NCI-H1436 treated with DMSO at 0.1 percent for 48 hours (cell line): ENCODE results near the gene TAL1.

Experiments
- DNase-seq: peaks from one replicate; lab custom pipeline; 2025; lab: John Stamatoyannopoulos, UW

TAL1 gene

DNA sequence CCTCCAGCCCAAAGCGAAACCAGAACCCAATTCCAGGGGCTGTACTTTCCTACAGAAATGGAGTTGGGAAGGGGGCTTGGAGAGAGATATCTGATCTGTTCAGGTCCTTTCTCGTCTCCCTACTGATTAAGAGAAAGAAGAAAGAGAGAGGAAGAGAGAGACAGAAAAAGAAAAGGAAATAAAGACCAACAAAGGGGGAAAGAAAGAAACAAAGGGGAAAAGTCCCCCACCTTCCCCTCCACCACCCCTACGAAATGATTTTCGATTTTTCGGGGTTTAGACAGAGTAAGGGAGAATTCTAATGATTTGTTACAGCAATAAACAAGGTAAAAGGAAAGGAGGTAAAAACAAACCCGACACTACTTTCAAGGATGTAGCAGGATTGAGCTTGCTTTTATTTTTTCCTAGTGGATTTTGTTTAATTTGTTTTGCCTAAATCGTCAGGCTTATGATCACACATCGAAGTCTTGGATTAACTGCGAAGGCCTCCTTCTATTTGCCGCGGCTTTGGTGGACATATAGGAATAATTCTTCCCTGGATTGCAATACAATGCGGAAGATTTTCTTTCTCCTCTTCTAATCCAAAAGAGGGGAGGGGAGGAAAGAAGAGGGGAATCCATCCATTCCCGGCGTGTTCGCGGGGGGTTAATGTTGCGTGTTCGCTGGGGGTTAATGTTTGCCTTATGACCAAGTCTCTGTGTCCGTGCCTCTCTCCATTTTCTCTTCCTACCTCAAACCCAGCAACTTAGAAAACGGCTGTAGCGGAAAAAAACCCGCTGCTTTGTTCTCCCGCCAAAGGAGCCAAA, 1.9 kb downstream of the TAL1 start:
- no peak for DNase-seq

DNA sequence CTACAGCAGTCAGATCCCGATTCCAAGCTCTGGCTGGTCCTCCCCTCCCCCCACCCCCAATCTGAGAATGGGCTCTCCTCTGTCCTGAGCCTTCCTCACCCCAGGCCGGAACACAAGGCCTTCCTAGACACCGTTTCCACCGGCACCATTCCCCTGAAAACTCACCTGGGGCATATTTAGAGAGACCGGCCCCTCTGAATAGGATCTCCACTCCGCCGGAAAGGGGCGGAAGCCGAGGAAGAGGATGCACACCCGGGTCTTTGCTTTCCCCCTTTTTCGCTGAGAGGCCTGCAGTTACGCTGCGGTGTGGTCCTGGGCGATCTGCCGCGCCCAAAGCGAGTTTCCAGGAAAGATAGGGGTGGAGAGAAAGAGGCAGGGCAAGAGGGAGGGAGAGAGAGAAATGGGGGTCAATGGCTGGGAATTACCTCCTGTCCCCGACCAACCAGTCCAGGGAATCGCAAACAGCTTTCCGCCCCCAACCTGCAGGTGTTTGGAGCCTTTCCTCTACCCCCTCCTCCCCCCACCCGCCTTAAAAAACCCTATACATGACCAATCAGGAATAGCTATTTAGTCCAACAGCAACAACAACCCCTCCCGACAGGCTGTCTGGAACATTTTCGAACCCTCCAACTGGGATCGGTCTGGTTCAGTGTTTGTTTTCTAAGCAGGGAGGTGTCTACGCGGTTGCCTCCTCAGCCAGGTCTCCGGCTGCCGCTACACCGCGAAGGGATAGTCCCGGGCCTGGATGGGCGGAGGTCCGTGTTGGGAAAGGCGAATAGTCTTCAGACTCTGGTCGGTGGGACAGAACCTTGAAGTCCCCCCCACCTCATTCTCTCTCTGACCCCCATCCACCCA, 2.8 kb downstream of the TAL1 start:
- no peak for DNase-seq

DNA sequence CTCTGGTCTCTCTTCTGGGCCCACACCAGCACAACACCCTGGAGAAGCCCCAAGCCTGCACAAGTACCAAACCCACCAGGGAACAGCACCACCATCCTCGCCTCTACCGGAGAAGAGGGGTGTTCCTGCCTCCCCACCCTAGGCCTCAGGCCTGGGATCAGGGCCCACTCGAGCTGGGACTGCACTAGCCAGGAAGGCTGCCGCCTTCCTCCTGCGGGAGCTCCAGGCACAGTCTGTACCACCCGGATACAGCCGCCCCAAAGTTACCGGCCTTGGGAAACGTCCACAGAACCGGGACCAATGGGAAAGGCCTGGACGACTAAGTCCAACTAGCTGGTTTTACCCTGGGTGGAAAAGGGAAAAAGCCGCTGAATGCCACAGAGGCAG, 3.4 kb downstream of the TAL1 start:
- no peak for DNase-seq

DNA sequence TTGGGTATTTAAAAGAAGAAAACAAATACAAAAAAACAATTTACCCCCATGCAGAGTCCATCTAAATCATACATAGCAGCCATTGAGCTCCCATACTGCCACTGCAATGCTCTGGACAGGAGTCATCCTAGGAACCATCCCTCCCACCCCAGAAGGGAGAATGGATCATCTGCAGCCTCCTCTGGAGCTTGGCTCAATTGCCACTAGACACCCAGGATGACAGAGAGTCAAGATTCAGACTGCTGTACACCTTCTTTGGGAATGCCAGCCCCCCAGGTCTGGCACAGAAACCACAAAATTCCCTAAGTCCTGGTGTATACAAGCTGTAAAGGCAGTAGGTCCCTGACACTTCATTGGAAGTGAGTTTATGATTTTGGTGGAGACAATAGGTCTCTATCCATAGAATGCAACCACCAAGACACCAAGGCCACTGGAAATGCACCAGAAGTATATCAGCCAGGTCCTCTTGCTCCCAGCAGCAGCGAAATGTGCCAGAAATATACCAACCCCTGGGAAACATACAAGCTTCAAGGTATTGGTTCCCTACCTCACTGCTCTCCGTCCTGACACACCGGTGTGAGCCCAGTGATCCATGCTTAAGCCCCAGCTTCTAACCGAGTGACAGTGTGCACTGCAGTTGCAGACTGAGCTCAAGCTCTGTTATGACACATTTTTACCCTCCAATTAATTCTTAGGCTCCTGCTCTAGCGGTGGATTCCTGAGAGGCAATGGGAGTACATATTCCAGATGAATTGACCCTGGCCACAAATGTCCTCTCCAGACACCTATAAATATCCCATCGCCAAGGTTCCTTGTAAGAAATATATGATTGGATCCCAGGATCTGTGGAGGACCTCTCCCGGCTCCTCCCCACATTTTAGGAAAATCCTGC, 4.4 kb downstream of the TAL1 start:
- DNase-seq = no peak

DNA sequence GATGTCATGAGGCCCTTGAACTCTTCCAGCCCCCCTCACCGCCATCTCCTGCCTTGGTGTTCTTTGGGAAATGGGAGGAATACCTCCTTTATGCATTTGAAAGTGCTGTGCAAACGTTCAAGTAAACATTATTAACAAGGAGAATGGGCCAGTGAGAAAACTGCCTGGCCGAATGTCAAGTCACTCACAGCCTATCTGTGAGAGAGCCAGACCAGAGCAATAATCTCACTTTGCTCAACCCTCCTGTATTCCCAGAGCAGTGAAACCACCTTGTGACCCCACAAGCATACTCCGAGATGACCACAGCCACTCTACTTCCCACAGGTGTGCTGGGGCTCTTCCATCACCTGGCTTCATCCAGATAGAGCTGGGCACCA, 5.2 kb downstream of the TAL1 start:
- DNase-seq = no peak

DNA sequence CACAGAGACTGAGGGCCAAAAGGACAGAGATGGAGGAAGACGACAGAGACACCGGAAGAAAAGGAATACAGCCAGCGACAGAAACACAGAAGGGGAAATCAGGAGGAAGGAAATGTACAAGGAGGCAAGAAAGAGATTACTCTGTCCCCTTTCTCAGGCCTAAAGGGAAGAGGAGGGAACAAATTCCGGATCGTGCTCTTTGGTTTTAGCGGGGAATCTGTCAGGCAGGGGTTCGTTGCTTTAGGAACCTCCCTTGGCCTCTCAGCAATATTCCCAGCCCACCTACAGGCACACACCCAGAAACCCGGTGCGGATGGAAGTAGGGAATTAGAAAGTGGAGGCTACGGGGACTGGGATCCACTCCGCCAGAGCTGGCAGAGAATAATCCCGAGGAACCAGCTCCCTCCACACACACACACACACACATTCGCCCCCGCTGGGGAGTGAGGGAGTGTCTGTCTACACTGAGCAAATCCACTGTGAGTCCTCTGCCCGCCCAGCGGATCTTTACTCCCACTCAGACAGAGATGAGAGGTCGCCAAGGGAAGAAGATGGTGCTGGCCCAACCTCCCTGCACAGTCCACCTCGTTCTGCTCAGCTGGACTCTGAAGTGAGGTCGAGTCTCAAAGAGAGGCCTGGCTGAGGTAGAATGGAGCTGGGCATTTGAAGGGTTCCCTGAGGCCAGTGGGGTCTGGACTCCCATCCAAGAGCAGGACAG, 5.7 kb downstream of the TAL1 start:
- DNase-seq = no peak

DNA sequence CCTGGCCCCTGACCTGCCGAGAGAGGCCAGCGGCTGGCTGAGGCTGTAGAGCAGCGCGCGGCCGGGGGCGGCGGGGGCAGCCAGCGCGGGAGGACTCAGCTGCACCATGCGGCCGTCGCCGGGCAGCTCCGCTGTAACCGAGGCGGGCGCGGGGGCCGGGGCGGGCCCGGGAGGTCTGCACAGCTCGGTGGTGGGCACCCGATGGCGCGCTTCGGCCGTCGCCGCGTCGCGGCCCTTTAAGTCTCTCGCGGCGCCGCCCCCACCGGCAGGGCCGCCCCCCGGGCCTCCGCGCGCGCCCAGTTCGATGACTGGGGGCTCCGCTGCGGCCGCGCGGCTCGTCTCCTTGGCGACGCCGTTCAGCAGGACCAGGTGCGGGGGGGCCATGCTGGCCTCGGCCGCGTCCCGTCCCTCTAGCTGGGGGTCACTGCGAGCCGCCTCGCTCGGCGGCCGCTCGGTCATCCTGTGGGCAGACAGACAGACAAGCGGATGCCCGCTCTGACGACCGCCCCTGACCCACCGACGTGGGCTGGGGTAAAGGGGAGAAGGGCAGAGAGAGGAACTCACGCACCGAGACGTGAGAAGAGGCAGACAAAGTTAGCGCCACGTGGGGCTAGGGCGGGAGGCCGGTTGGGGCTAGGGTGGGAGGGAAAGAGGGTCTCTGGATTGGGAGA, 6.5 kb downstream of the TAL1 start:
- no peak for DNase-seq

DNA sequence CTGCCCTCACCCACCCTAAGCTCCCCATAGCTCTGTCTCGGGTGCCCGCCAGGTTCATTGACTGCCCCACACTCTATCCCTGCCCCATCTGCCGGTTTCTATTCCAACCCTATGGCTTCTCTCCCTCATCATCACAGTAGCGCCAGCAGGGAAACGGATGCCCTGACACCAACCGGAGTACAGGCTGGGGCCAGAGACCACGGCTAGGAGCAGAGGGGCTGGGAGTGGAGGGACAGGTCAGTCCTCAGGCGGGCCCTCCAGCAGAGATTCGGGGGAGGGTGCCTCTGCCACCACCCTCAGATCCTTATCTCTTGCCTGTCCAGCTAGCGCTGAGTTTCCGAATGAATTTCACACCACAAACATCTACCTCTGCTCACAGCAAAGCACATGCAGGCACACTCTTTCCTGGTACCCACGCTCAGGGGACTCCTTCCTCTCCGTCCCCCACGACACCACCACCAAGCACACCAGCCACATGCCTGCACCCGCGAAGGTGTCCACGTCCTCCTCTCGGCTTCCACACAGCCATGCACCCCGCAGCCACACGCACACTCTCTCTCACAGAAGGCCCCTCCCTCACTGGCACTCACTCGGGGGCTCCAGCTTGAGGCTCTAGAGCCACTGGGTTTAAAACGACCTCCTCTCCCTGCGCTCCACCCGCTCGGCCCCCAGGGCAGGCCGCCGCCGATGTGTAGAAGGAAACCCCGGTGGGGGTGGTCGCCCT, 7.2 kb downstream of the TAL1 start:
- DNase-seq = no peak

DNA sequence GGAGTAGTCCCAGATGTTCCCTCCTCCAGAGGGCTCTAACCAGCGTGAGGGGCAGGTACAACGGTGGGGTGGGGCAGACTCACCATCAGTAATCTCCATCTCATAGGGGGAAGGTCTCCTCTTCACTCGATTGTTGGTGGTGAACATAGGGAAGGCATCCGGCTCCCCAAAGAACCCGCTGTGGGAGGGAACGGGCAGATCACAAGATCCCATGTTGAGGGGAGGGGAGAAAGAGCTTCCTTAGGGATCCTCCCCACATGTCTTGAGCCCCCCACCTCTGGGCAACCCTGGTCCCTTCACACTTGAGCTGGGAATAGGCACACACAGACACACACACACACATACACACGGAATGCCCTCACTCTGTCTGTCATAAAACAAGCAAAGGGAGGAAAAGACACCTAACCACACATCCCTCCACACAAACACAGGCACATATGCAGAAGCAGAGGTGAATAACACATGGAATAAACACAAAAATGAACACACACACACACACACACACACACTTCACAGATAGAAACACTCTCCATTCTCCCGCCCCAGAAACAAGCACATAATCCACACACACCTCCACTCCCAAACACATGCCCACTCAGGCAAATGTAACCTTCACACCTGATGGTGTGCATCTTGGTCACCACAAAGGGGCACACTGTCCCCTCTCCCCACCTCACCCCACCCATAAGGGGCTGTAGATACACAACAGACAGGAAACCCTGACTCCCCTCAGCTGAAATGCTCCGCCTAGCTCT, 7.9 kb downstream of the TAL1 start:
- DNase-seq = no peak

DNA sequence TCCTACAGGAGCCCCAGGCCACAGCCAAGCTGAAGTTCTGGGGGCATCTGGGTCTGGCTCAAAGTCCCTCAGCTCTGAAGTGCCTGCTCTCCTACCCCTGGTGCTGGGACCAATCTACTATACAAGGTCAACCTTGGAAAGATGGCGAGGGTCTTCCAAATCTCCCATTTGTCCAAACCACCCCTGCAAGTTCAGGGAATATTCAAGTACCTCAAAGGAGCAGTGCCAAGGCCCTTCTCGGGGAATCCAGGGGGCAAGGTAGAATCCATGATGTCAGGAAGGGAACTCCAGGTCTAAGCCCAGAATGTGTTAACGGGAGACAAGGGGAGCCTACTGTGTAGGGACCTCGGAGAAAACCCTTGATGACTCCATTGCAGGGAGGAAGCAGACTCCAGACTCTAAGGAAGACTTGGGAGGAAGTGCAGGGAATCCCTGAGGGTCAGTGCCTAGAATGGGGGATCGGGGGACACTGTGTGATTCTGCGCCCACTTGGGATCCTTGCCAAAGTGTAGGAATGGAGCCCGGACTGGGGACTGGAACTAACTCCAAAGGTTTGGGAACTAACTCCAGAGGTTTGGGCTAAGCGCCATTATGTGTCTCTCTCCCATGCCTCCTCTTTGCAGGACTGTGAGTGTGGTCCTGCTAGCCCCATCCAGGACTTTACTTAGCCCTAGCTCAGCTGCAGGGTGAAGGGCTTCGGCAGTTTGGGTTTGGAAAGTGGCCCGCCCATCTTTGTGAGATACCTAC, 8.7 kb downstream of the TAL1 start:
- DNase-seq = no peak

DNA sequence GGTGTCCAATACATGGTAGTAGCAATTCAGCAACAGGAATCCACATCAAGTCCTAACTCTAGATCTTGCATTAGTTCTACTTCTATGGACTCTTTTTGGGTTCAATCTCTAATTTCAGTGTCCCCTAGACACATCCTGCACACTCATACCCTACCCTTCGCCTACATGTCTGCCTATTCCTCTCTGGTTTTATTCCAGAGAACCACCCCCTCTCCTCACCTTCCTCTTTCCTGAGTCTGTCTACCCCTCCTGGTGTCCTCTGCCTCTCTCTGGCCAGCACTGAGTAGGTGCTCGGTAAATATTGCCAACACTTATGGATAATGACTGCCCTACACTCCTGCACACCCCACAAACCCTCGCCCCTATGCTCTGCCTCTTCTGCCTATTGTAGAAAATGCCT, 9.5 kb downstream of the TAL1 start:
- DNase-seq = no peak

DNA sequence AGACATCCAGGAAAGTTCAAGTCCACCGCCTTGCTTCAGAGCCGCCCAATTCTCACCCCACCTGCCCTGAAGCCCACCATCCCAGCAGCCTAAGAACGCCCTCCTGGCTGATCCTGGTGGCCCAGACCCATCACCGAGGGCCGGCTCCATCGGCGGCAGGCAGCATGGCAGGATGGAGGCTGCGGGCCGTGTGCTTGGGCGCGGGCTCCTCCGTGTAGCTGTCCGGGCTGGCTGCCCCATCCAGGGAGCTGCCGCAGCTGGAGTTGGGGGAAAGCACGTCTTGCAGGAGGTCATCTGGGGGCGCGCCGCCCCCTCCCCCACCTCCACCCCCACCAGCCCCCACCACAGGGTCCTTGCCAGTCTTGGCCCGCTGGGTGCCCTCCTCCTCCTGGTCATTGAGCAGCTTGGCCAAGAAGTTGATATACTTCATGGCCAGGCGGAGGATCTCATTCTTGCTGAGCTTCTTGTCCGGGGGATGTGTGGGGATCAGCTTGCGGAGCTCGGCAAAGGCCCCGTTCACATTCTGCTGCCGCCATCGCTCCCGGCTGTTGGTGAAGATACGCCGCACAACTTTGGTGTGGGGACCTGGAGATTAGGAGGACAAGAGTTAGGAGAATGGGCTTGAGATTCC, 12.3 kb downstream of the TAL1 start:
- DNase-seq = no peak

DNA sequence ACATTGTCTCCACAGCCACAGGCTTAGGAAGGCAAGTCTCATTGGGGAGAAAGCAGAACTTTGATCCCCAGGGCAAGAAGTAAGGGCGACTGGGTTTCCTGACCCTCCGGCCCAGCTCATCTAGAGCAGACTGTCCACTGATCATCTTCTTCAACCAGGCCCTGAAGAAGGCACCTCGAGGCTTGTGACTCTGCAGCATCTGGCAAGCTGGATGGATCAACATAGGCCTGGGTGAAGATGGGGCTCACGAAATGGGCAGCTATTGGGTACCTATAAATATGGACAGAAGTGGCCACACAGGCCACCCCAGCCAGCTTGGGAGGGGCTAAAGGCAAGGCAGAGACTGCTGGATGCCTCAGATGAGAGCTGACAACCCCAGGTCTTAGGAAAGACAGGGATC, 13.0 kb downstream of the TAL1 start:
- no peak for DNase-seq

DNA sequence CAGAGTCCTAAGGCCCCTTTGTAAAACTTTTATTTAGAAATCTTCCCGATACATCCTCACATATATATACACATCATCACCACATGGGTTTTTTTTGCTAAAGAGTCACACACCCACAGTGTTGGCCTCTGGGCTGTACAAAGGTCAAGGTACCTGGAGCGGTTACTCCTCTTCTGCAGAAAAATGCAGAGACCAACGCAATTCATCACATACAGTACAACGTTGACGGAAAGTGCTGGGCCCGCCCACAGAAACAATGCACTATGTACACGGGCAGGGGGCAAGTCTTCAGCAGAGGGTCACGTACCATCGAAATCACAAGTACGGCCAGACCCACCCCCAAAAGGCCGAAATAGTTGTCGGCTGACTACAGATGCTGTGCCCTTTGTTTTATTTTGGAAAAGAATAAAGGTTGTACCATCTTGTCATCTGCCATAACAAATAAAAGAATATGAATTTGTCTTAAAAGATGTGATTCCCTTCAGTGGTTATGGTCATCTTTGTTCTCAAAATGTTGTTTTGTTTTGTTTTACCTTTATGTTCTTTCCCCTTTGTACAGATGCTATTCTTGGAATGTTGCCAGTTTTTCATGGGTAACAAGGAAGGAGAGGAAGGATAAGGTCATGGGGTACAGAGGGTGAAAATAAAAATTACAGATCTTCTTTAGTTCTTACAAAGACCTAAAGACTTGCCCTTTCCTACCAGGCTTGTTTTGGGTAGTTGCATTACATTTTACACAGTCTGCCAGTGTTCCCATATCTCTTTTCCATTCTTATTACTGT, 15.6 kb downstream of the TAL1 start:
- no peak for DNase-seq

DNA sequence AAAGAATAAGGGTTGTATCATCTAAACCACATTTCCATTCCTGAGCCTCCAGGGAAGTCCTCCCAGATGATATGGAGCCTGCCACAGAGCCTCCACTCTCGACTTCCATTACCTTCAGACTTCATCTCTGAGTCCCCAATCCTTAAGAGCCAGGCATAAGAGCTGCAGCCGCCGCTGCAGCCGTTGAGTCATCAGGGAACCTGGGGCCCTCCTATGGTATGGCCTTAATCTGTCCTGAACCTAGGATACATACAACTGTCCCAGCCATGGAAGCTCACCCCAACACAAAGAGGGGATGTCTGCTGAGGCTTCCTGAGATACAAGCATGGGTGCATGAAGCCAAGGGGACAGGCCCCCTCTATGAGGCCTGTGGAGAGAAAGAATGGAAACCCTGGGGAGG, 16.3 kb downstream of the TAL1 start:
- DNase-seq = no peak

DNA sequence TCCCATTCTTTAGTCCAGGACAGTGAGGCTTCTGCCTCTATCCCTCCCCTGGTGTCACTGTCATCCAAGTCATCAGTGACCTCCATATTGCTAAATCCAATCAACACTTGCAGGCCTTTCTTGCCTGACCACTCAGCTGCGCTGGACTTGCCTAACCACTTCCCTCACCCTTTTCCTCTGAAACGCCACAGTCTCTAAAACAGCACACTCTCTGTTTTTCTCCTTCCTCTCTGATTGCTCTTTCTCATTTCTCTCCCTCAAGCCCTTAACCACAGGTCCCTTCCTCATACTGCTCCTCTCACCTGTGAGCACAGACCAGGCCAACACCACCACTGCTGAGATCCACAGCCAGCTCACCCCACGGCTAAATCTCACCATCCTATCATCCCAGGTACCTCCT, 17.5 kb downstream of the TAL1 start:
- no peak for DNase-seq

DNA sequence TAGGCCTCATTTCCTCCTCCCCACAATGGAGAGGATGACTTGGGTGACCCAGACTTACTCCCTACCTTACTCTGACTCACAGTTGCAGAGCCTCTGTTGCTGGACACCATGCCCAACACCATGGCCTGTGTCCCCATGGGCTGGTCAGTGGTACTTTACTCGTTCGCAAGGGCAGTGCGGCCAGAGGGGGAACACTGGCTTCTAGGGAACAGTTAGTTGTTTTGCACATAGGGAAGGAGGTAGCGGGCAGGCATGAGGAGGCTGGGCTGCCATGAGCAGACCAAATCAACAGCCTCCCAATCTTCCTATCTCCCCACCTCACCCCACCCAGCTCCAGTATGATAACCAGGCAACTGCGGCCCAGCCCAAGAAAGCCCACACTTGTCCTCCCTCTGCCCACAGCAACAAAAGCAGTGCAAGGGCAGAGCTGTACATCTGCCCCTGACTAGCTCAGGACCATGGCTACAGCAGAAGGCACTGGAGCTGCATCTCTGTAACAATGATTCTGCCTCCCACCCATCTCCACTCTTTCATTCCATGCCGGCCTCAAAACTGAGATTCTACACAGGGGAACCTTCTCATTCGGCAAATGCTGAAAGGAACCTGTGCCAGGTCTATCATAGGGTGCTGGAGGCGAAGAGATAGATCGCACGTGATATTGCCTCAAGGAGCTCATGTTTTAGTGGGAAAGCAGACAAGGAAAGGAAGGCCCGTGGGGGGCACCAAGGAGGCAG, 18.6 kb downstream of the TAL1 start:
- DNase-seq = no peak
